Cardiac muscle cell (in vitro differentiated cells and primary cell): ENCODE data around the gene IP6K2. TPM values are rescaled to one million over a fixed set of nuclear protein-coding genes. Genes with fewer than 3 reads are reported as not detected.

Experiments
- DNase-seq, 2 donors: peaks; one replicate each; pipeline versions ENCODE4 v3.0.0 to v3.0.0-alpha.2; 2010 to 2017; ENCODE audit warnings: low read depth in 1 of 2, low spot score in 1 of 2
- H3K27ac ChIP-seq: fragments of 200-600 bp; sonication (generic); 2 replicates; pipeline ENCODE4 v1.5.1; 2016
- H3K27me3 ChIP-seq: fragments of 200-600 bp; sonication (generic); 2 replicates; pipeline ENCODE4 v1.6.0; 2016; ENCODE audit warnings: control low read depth
- H3K36me3 ChIP-seq: fragments of 200-600 bp; sonication (generic); 2 replicates; pipeline ENCODE4 v1.5.1; 2016; ENCODE audit warnings: control low read depth
- H3K4me1 ChIP-seq: fragments of 200-600 bp; sonication (generic); 2 replicates; pipeline ENCODE4 v1.8.1; 2017; ENCODE audit warnings: low read depth, mild to moderate bottlenecking, mixed run types
- H3K4me3 ChIP-seq: fragments of 200-600 bp; sonication (generic); 2 replicates; pipeline ENCODE4 v1.5.1; 2016; ENCODE audit warnings: mild to moderate bottlenecking
- H3K9me3 ChIP-seq: fragments of 200-600 bp; sonication (generic); 2 replicates; pipeline ENCODE4 v1.5.1; 2017; ENCODE audit warnings: low read depth, mild to moderate bottlenecking, control low read depth
- polyA plus RNA-seq: library from polyadenylated mRNA; unstranded; fragments of >200 nt; fragmentation: Nextera tagmentation; extraction: Ambion mirVana; gene quantifications from 2 replicates; pipeline ENCODE4 v1.2.1, GENCODE V29; 2016
- total RNA-seq: library from RNA; depleted of rRNA; stranded (reverse); fragments of >200 nt; gene quantifications from 2 replicates; pipeline ENCODE4 v1.2.3, GENCODE V29; 2016
- TF ChIP-seq, protein P1 (sequence below): IDR thresholded peaks from 2 replicates; pipeline ENCODE4 v1.5.1; 2012; ENCODE audit warnings: low read depth, mild to moderate bottlenecking, low read length

The IP6K2 gene
- total and polyA plus RNA-seq, 2 experiments from 2014 or later = 119 to 130 TPM

- Histone ChIP-seq H3K36me3 (peaks cover 52% of the 10 kb centered on the region), H3K4me3 (no peak overlapping the region), H3K4me1 (peaks cover 11% of the 10 kb centered on the region), H3K27me3 (no peaks in the 10 kb centered on the region), H3K27ac (no peak overlapping the region), H3K9me3 (no peaks in the 10 kb centered on the region)
- DNase-seq = no peak
- TF ChIP-seq, protein P1, sequence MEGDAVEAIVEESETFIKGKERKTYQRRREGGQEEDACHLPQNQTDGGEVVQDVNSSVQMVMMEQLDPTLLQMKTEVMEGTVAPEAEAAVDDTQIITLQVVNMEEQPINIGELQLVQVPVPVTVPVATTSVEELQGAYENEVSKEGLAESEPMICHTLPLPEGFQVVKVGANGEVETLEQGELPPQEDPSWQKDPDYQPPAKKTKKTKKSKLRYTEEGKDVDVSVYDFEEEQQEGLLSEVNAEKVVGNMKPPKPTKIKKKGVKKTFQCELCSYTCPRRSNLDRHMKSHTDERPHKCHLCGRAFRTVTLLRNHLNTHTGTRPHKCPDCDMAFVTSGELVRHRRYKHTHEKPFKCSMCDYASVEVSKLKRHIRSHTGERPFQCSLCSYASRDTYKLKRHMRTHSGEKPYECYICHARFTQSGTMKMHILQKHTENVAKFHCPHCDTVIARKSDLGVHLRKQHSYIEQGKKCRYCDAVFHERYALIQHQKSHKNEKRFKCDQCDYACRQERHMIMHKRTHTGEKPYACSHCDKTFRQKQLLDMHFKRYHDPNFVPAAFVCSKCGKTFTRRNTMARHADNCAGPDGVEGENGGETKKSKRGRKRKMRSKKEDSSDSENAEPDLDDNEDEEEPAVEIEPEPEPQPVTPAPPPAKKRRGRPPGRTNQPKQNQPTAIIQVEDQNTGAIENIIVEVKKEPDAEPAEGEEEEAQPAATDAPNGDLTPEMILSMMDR = no peak
These were observed 28.3 kb downstream of the IP6K2 start for GRCh38 chr3:48688737-48689075.

- Histone ChIP-seq H3K27ac (no peak overlapping the region), H3K9me3 (no peaks in the 10 kb centered on the region), H3K36me3 (peaks cover 47% of the 10 kb centered on the region), H3K4me3 (no peak overlapping the region), H3K4me1 (peaks cover 16% of the 10 kb centered on the region), H3K27me3 (no peaks in the 10 kb centered on the region)
- TF ChIP-seq, protein P1 = no peak
- DNase-seq = no peak
These were observed 28.8 kb downstream of the IP6K2 start for GRCh38 chr3:48688032-48688736.

GRCh38 chr3:48687220-48687678, 29.8 kb downstream of the IP6K2 start:
- H3K27ac ChIP-seq = peak overlapping the region; percentile 30
- H3K9me3 ChIP-seq = no peaks in the 10 kb centered on the region
- no peaks in the 10 kb centered on the region for H3K27me3 ChIP-seq
- H3K4me3 ChIP-seq = no peak overlapping the region
- DNase-seq = no peak
- peaks cover 20% of the 10 kb centered on the region for H3K4me1 ChIP-seq
- TF ChIP-seq, protein P1 = no peak
- H3K36me3 ChIP-seq = peaks cover 39% of the 10 kb centered on the region

DNA sequence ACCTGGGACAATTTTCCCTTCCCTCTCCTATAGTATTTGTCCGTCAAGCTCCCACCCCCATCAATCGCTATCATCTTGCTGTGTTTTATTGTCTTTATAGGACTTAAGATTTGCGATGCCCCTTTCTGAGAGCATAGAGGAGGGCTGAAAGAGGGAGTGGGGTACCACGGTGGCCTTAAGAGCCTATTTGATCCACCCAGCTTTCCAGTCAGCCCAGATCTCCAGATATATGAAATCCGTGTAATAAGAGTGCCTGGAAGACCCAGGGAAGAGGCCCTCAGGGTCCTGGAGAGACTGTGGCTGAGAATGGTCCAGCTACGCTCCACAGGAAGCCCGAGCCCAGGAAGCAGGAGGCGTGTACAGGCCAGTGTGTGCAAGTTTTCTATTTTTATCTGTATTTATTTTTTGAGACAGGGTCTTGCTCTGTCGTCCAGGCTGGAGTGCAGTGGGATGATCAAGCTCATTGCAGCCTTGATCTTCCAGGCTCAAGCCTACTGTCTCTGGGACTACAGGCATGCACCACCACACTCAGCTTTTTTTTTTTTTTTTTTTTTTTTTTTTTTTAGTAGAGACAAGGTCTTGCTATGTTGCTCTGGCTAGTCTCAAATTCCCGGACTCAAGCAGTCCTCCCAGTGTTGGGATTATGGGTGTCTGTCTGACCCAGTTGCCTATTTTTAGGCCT, 30.3 kb downstream of the IP6K2 start:
- no peaks in the 10 kb centered on the region for H3K27me3 ChIP-seq
- peak overlapping the region; percentile 32 for H3K27ac ChIP-seq
- peaks cover 38% of the 10 kb centered on the region for H3K36me3 ChIP-seq
- H3K9me3 ChIP-seq = no peaks in the 10 kb centered on the region
- DNase-seq = no peak
- H3K4me1 ChIP-seq = peaks cover 20% of the 10 kb centered on the region
- no peak overlapping the region for H3K4me3 ChIP-seq
- TF ChIP-seq, protein P1 = no peak

- H3K27me3 ChIP-seq = no peaks in the 10 kb centered on the region
- peak within 1 kb of the TSS; percentile 92 for H3K4me3 ChIP-seq
- peak within 1 kb of the TSS; percentile 89 for H3K27ac ChIP-seq
- H3K36me3 ChIP-seq = peaks cover 37% of the 10 kb centered on the region
- no peaks in the 10 kb centered on the region for H3K9me3 ChIP-seq
- H3K4me1 ChIP-seq = peaks cover 20% of the 10 kb centered on the region
- TF ChIP-seq, protein P1 = peak; percentile 67
- DNase-seq = peak; percentile 86 to 94
These were observed 31.2 kb downstream of the IP6K2 start, which contains the start of gene NCKIPSD for GRCh38 chr3:48685603-48686511. TSS of gene NCKIPSD (minus strand) at chr3:48685915. CDS start at chr3:48685807, 108 bp downstream.
